Measurements from ENCODE around the gene ZNF232.
"Not testable (repeated sequence)": the region's sequence is repeated elsewhere in the genome, so short reads cannot be mapped to it uniquely, and the experiment has no call there.

DNA sequence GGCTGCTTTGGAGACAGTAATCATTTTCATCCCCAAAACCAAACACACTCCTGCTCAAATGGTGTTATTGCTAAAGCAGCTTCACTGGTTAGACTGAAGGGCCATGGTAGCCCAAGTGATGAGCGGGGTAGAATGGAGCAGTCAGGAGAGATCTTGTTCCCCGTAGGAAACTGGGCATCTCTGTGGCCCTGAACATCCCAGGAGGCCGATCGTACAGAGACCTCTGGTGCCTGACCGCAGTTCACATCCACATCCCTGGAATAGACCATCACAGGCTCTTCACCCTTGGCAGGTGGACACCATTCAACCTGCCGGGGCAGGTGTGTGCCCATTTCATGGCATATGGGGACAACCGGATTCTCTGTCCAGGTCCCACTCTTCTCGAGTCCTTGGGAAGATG is 18.1 kb upstream of the ZNF232 start:
- TF ChIP-seq, protein P1, sequence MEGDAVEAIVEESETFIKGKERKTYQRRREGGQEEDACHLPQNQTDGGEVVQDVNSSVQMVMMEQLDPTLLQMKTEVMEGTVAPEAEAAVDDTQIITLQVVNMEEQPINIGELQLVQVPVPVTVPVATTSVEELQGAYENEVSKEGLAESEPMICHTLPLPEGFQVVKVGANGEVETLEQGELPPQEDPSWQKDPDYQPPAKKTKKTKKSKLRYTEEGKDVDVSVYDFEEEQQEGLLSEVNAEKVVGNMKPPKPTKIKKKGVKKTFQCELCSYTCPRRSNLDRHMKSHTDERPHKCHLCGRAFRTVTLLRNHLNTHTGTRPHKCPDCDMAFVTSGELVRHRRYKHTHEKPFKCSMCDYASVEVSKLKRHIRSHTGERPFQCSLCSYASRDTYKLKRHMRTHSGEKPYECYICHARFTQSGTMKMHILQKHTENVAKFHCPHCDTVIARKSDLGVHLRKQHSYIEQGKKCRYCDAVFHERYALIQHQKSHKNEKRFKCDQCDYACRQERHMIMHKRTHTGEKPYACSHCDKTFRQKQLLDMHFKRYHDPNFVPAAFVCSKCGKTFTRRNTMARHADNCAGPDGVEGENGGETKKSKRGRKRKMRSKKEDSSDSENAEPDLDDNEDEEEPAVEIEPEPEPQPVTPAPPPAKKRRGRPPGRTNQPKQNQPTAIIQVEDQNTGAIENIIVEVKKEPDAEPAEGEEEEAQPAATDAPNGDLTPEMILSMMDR (IDR thresholded peaks at IDR 0.05; ENCODE audit: low read length): not testable (repeated sequence)
- not testable (repeated sequence) for TF ChIP-seq EZH2phosphoT487 (IDR thresholded peaks at IDR 0.05; ENCODE audit: low read length)
